GM12864 (cell line): ENCODE results near the gene GRHL3.

ENCODE experiments used
- DNase-seq: peaks from one replicate; pipeline ENCODE4 v3.0.0-alpha.2; 2011; ENCODE audit warnings: low read depth
- H3K4me3 ChIP-seq: 2 replicates; pipeline ENCODE4 v1.5.1; 2011; ENCODE audit warnings: mild to moderate bottlenecking, low read depth, low read length, control low read depth
- TF ChIP-seq, protein P1 (sequence below): IDR thresholded peaks from 2 replicates; pipeline ENCODE4 v1.5.1; 2011; ENCODE audit warnings: low read depth, mild to moderate bottlenecking, moderate library complexity, low read length, control low read depth, inconsistent platforms; ENCODE audit errors: missing control alignments

Gene GRHL3

DNA sequence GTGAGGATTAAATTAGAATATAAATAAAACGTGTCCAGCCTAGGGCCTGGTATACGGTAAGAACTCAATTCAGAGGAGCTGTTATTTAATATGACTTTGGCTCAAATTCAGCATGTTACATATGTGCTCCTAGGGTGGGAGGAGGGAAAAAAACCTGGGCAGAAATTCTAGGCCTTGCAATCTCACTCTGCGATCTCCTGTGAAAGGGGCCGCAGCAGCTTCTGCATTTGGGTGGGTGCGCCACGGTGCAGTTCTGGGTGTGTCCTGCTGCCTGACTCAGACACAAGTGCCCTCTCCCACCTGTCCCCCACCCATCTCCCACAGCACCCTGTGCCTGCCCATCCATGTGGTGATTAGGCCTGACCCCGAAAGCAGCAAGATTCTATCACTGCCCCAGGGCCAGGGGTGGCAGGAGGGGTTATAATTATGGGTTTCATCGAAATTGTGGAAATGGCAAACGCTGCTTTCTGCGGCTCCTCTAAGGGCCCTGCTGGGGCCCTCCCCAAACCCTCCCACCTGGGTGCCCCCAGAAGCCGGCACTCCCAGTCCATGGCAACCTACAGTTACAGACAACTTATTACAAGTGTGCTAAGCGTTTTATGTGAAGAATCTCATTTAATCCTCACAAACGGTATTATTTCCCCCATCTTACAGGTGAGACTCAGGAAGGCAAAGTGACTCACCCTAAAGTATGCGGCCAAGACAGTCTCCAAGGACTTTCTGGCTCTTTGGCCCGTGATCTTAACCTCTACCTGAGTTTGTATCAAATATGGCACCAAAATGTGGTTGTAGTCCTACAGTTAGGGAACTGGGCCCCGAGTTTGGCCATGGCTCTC, 25.5 kb upstream of the GRHL3 start:
- DNase-seq, result no peak
- TF ChIP-seq, protein P1, sequence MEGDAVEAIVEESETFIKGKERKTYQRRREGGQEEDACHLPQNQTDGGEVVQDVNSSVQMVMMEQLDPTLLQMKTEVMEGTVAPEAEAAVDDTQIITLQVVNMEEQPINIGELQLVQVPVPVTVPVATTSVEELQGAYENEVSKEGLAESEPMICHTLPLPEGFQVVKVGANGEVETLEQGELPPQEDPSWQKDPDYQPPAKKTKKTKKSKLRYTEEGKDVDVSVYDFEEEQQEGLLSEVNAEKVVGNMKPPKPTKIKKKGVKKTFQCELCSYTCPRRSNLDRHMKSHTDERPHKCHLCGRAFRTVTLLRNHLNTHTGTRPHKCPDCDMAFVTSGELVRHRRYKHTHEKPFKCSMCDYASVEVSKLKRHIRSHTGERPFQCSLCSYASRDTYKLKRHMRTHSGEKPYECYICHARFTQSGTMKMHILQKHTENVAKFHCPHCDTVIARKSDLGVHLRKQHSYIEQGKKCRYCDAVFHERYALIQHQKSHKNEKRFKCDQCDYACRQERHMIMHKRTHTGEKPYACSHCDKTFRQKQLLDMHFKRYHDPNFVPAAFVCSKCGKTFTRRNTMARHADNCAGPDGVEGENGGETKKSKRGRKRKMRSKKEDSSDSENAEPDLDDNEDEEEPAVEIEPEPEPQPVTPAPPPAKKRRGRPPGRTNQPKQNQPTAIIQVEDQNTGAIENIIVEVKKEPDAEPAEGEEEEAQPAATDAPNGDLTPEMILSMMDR, result no peak
- H3K4me3 ChIP-seq, result no peak overlapping the region

GRCh38 chr1:24294228-24294672, 24.9 kb upstream of the GRHL3 start:
- DNase-seq, result no peak
- TF ChIP-seq, protein P1, result no peak
- H3K4me3 ChIP-seq, result no peak overlapping the region

- DNase-seq, result no peak
- TF ChIP-seq, protein P1, result no peak
- H3K4me3 ChIP-seq, result no peak overlapping the region
Observed at GRCh38 chr1:24294716-24295371, 24.3 kb upstream of the GRHL3 start.

DNA sequence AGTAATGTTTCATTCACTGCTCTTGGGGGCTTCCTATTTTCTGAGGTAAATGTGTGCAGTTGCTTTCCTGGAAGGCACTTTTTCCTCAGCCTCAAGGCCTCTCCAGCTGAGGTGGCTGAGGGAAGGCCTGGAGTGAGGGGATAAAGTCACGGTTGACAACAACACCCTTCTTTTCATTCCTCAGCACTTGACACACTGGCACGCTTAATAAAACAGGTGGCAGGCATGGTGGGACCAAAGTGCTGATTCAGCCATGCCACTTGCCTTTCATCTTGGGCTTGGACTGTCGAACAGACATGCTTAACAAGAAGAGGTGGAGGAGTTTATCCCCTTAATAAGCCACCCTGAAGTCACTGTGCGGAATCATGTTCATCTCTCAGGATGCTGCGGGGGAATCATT, 23.6 kb upstream of the GRHL3 start:
- H3K4me3 ChIP-seq, result no peak overlapping the region
- TF ChIP-seq, protein P1, result no peak
- no peak for DNase-seq

GRCh38 chr1:24297187-24297851, 21.8 kb upstream of the GRHL3 start:
- TF ChIP-seq, protein P1, result no peak
- DNase-seq, result no peak

DNA sequence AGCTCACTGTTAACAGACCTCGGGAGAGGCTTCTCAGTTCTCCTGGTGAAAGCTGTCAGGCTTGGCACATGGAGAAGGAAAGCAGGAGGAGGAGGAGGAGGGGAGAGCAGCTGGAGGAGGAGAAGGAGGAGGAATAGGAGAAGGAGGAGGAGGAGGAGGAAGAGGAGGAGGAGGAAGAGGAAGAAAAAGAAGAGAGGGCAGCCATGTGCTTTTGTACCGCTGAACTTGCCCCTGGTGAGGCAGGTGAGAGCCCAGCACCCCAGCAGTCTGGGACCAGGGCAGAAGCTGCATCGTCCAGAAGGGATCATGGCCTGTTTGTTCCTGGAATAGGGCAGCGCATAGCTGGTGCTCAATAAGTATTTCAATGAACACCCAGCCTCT, 21.3 kb upstream of the GRHL3 start:
- TF ChIP-seq, protein P1, result no peak
- H3K4me3 ChIP-seq, result no peak overlapping the region
- DNase-seq, result no peak

More at GRCh38 chr1:24297187-24297851, 21.8 kb upstream of the GRHL3 start:
- no peak overlapping the region for H3K4me3 ChIP-seq
